ENCODE results near the gene LELP1. TPM values are rescaled to one million over a fixed set of nuclear protein-coding genes. Genes with fewer than 3 reads are reported as not detected.
A peak's percentile ranks its signal among the peaks of the same experiment; 100 is the strongest.

Gene LELP1
- total and polyA plus RNA-seq, 12 donors = not detected

- no peak for TF ChIP-seq CTCF (IDR thresholded peaks at IDR 0.05)
- intact Hi-C loops (cut with DNase I) = no loop called here
- peak in 2 of 7 donors; percentile 5 to 17 for DNase-seq
- Histone ChIP-seq H3K36me3 (replicated peaks in 1 of 2) (no peaks in the 10 kb centered on the region), H3K4me3 (no peak overlapping the region), H3K4me1 (replicated peaks in 1 of 2) (no peaks in the 10 kb centered on the region), H3K27me3 (no peaks in the 10 kb centered on the region), H3K27ac (no peak overlapping the region), H3K9me3 (replicated peaks in 1 of 3) (no peaks in the 10 kb centered on the region)
- 54 to 79% (median 64%) methylated on average over 2 of the region's 2 CpGs for whole genome bisulfite sequencing, 4 donors
Measured at GRCh38 chr1:153231785-153232184, 28.6 kb downstream of the LELP1 start.

- Histone ChIP-seq H3K4me1 (replicated peaks in 1 of 2) (no peaks in the 10 kb centered on the region), H3K9me3 (replicated peaks in 1 of 3) (no peaks in the 10 kb centered on the region), H3K4me3 (no peak overlapping the region), H3K27ac (no peak overlapping the region), H3K27me3 (peaks cover under 1% of the 10 kb centered on the region), H3K36me3 (replicated peaks in 1 of 2) (no peaks in the 10 kb centered on the region)
- DNase-seq = peak; percentile 25 to 60 (median 49)
- intact Hi-C loops (cut with DNase I) = no loop called here
- 38 to 75% (median 57%) methylated on average over 3 of the region's 3 CpGs for WGBS, 4 donors
- TF ChIP-seq POLR2A (IDR thresholded peaks at IDR 0.05) (no peak), CTCF (IDR thresholded peaks at IDR 0.05) (no peak)
Measured at GRCh38 chr1:153232553-153232952, 29.3 kb downstream of the LELP1 start.

GRCh38 chr1:153233448-153233847 lies 30.2 kb downstream of the LELP1 start:
- H3K4me1 ChIP-seq (replicated peaks in 1 of 2) = no peaks in the 10 kb centered on the region
- TF ChIP-seq CTCF (IDR thresholded peaks at IDR 0.05) (no peak), POLR2A (IDR thresholded peaks at IDR 0.05) (no peak)
- H3K9me3 ChIP-seq (replicated peaks in 1 of 3) = no peaks in the 10 kb centered on the region
- intact Hi-C loops (cut with DNase I) = no loop called here
- no peak overlapping the region for H3K4me3 ChIP-seq
- no peaks in the 10 kb centered on the region for H3K36me3 ChIP-seq (replicated peaks in 1 of 2)
- WGBS, 4 donors = 82 to 90% (median 88%) methylated on average over 1 of the region's 1 CpG
- H3K27ac ChIP-seq = no peak overlapping the region
- no peak for DNase-seq
- H3K27me3 ChIP-seq = peaks cover 2% of the 10 kb centered on the region

- TF ChIP-seq POLR2A (IDR thresholded peaks at IDR 0.05) (no peak), CTCF (IDR thresholded peaks at IDR 0.05) (no peak)
- Histone ChIP-seq H3K27ac (no peak overlapping the region), H3K36me3 (replicated peaks in 1 of 2) (no peaks in the 10 kb centered on the region), H3K4me1 (replicated peaks in 1 of 2) (no peaks in the 10 kb centered on the region), H3K9me3 (replicated peaks in 1 of 3) (no peaks in the 10 kb centered on the region), H3K27me3 (peaks cover 2% of the 10 kb centered on the region), H3K4me3 (no peak overlapping the region)
- no peak for DNase-seq
- 56 to 76% (median 65%) methylated on average over 2 of the region's 2 CpGs for WGBS, 4 donors
- intact Hi-C loops (cut with DNase I) = no loop called here
Measured at GRCh38 chr1:153238527-153238926, 35.3 kb downstream of the LELP1 start.
